Natural killer cell (primary cell): Measurements from ENCODE around the gene LCE1B. TPM values are rescaled to one million over a fixed set of nuclear protein-coding genes. Genes with fewer than 3 reads are reported as not detected.

ENCODE experiments used
- ATAC-seq, 3 donors: fragments of 150-1000 bp in 2 of 3; fragments of 200-7000 bp in 1 of 3; cut with Tn5 transposase; 1 replicate in 1 of 3; 2 replicates in 2 of 3; pipeline ENCODE4 v1.10.0; 2021; ENCODE audit warnings: mild to moderate bottlenecking in 2 of 3, moderate library complexity in 2 of 3
- DNase-seq, 2 donors: peaks; one replicate each; pipeline versions ENCODE4 v3.0.0 to v3.0.0-alpha.2; 2013 to 2021; ENCODE audit warnings: mixed read lengths in 1 of 2
- H3K27ac ChIP-seq: one replicate; pipeline ENCODE4 v1.5.1; 2013; ENCODE audit warnings: mild to moderate bottlenecking, low read length
- H3K27me3 ChIP-seq: one replicate; pipeline ENCODE4 v1.6.1; 2013; ENCODE audit warnings: low read length; ENCODE audit not compliant: control insufficient read depth, insufficient read depth
- H3K36me3 ChIP-seq: one replicate; pipeline ENCODE4 v1.6.1; 2013; ENCODE audit warnings: low read length; ENCODE audit not compliant: control insufficient read depth, insufficient read depth
- H3K4me1 ChIP-seq: one replicate; pipeline ENCODE4 v1.6.1; 2013; ENCODE audit warnings: low read length; ENCODE audit not compliant: control insufficient read depth, insufficient read depth
- H3K4me3 ChIP-seq: one replicate; pipeline ENCODE4 v1.5.1; 2013; ENCODE audit warnings: low read length
- H3K9me3 ChIP-seq: one replicate; pipeline ENCODE4 v1.6.1; 2013; ENCODE audit warnings: low read length; ENCODE audit not compliant: control insufficient read depth, insufficient read depth
- H3K27ac Mint-ChIP-seq, 2 donors: one replicate each; pipeline ENCODE4 v1.8.0; 2022; ENCODE audit warnings: mild to moderate bottlenecking in 2 of 2, mixed read lengths in 2 of 2, moderate library complexity in 1 of 2
- H3K27me3 Mint-ChIP-seq, 2 donors: one replicate each; pipeline ENCODE4 v1.8.0; 2022; ENCODE audit warnings: low read depth in 2 of 2, mixed read lengths in 2 of 2
- H3K36me3 Mint-ChIP-seq: one replicate; pipeline ENCODE4 v1.8.0; 2022; ENCODE audit warnings: mixed read lengths
- H3K4me1 Mint-ChIP-seq, 2 donors: one replicate each; pipeline ENCODE4 v1.8.0; 2022; ENCODE audit warnings: mixed read lengths in 2 of 2
- H3K4me3 Mint-ChIP-seq: one replicate; pipeline ENCODE4 v1.8.0; 2022; ENCODE audit warnings: mild to moderate bottlenecking, moderate library complexity, mixed read lengths
- H3K9me3 Mint-ChIP-seq, 2 donors: one replicate each; pipeline ENCODE4 v1.8.0; 2022; ENCODE audit warnings: mixed read lengths in 2 of 2
- WGBS: methylation state at CpG from one replicate; pipeline ENCODE4 v1.1.7; 2013; ENCODE audit warnings: missing lambda C conversion rate; ENCODE audit not compliant: insufficient coverage; 5-methylcytosine and 5-hydroxymethylcytosine counted together
- intact Hi-C: fragments of 100-400 bp; cut with micrococcal nuclease; formaldehyde crosslinking; loops from one replicate; pipeline ENCODE4 v1.14.2; 2022
- total RNA-seq, 4 donors: library from RNA; stranded (reverse); fragments of 120-200 nt in 1 of 4; gene quantifications; one replicate each; pipeline versions ENCODE4 v1.2.3 to v1.2.4, GENCODE V29; 2013 to 2022
- TF ChIP-seq, protein P1 (sequence below): fragments of 200-600 bp; IDR thresholded peaks from one replicate; pipeline ENCODE4 v1.8.0; 2022; ENCODE audit warnings: antibody characterized with exemption

The LCE1B gene
- total RNA-seq, 3 donors from 2014 or later (not counting 1 experiment from before 2014, with no cell fraction given), result not detected

DNA sequence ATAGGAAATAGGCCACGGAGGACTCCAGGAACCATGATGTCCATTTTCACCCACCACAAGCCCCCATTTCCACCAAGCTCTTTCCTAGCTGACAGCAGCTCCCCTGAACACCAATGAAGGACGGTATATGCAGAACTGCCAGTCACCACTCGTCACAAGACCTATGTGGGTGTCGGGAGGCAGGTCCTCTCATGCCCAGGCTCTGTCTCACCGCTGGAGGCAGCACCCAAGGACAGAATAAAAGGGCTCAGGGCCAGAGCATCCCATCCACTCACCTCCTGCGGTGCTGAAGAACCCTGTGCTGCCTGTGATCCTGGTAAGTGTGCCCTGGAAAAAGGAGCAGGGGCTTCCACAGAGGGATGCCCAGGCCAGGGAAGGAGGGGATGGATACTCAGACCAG is 36.9 kb upstream of the LCE1B start, which contains the start of gene LCE1F:
LCE1F (plus strand) TSS at position 266 of the 400 bp plus-strand sequence. CDS start 1,232 bp downstream, outside the sequence.
- Mint-ChIP-seq H3K27ac (no peak within 1 kb of the TSS), H3K9me3 (peaks cover 0 to 2% of the 10 kb centered on the region in 2 donors), H3K27me3 (peaks cover 20 to 53% of the 10 kb centered on the region in 2 donors), H3K4me1 (no peaks in the 10 kb centered on the region), H3K36me3 (no peaks in the 10 kb centered on the region), H3K4me3 (no peak within 1 kb of the TSS)
- WGBS, result 75% methylated on average over 6 of the region's 6 CpGs
- intact Hi-C loops, result no loop called here
- no peaks in the 10 kb centered on the region for H3K4me1 ChIP-seq
- no peak within 1 kb of the TSS for H3K27ac ChIP-seq
- H3K9me3 ChIP-seq, result no peaks in the 10 kb centered on the region
- ATAC-seq (no peak), DNase-seq (no peak)
- no peaks in the 10 kb centered on the region for H3K36me3 ChIP-seq
- H3K4me3 ChIP-seq, result no peak within 1 kb of the TSS
- TF ChIP-seq, protein P1, sequence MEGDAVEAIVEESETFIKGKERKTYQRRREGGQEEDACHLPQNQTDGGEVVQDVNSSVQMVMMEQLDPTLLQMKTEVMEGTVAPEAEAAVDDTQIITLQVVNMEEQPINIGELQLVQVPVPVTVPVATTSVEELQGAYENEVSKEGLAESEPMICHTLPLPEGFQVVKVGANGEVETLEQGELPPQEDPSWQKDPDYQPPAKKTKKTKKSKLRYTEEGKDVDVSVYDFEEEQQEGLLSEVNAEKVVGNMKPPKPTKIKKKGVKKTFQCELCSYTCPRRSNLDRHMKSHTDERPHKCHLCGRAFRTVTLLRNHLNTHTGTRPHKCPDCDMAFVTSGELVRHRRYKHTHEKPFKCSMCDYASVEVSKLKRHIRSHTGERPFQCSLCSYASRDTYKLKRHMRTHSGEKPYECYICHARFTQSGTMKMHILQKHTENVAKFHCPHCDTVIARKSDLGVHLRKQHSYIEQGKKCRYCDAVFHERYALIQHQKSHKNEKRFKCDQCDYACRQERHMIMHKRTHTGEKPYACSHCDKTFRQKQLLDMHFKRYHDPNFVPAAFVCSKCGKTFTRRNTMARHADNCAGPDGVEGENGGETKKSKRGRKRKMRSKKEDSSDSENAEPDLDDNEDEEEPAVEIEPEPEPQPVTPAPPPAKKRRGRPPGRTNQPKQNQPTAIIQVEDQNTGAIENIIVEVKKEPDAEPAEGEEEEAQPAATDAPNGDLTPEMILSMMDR, result no peak
- no peaks in the 10 kb centered on the region for H3K27me3 ChIP-seq

DNA sequence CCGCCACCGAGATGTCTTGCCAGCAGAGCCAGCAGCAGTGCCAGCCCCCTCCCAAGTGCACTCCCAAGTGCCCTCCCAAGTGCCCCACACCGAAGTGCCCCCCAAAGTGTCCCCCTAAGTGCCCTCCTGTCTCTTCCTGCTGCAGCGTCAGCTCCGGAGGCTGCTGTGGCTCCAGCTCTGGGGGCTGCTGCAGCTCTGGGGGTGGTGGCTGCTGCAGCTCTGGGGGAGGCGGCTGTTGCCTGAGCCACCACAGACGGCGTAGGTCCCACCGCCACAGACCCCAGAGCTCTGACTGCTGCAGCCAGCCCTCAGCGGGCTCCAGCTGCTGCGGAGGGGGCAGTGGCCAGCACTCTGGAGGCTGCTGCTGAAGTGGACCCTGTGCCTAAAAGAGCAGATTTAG is 35.4 kb upstream of the LCE1B start:
- Mint-ChIP-seq H3K27ac (no peak overlapping the region), H3K4me1 (no peaks in the 10 kb centered on the region), H3K27me3 (peaks cover 22 to 49% of the 10 kb centered on the region in 2 donors)

DNA sequence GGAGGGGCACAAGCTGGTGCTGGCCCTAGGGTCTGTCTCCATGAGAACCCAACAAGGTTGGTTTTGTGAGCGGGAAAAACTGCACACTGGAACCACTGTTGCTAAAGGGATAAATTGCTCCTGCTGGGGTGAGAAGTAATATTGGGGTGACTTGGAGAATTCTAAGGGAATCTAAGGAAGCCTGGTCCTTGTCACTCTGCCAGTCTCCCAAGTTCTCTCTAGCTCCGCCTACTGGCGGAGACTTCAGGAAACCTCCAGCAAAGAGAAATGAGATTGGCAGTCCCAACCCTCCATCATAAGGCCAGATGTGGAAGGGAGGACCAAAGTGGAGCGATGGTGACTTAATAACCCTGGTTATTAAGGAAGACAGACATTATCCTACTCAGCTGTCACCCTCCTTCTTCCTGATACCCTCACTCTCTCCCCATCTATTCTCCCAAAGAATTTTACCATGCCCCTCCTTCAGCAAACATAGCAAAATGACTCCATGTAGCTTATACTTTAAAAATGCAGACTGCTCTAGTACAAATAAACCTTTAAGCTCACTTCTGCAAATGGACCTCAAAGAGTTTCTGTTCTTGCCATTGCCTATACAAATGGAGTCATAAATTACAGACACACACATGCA is 34.1 kb upstream of the LCE1B start:
- Histone ChIP-seq H3K27me3 (no peaks in the 10 kb centered on the region), H3K27ac (no peak overlapping the region), H3K4me1 (no peaks in the 10 kb centered on the region), H3K36me3 (no peaks in the 10 kb centered on the region), H3K4me3 (no peak overlapping the region), H3K9me3 (no peaks in the 10 kb centered on the region)
- Mint-ChIP-seq H3K4me3 (no peak overlapping the region), H3K27ac (no peak overlapping the region), H3K9me3 (peaks cover 0 to 2% of the 10 kb centered on the region in 2 donors), H3K27me3 (peaks cover 18 to 52% of the 10 kb centered on the region in 2 donors), H3K36me3 (no peaks in the 10 kb centered on the region), H3K4me1 (no peaks in the 10 kb centered on the region)
- WGBS, result 70% methylated on average over 3 of the region's 4 CpGs
- ATAC-seq (no peak), DNase-seq (no peak)
- TF ChIP-seq, protein P1, result no peak
- intact Hi-C loops, result no loop called here

More for the DNA sequence above, 35.4 kb upstream of the LCE1B start:
- Mint-ChIP-seq H3K9me3 (peaks cover 0 to 2% of the 10 kb centered on the region in 2 donors), H3K4me3 (no peak overlapping the region), H3K36me3 (no peaks in the 10 kb centered on the region)
- DNase-seq, result no peak
- TF ChIP-seq, protein P1, result no peak
- no peak overlapping the region for H3K27ac ChIP-seq
- H3K27me3 ChIP-seq, result no peaks in the 10 kb centered on the region
- ATAC-seq, result no peak
- 85% methylated on average over 11 of the region's 11 CpGs for WGBS
- no peaks in the 10 kb centered on the region for H3K9me3 ChIP-seq
- H3K36me3 ChIP-seq, result no peaks in the 10 kb centered on the region
- H3K4me3 ChIP-seq, result no peak overlapping the region
- no peaks in the 10 kb centered on the region for H3K4me1 ChIP-seq
- intact Hi-C loops, result no loop called here

DNA sequence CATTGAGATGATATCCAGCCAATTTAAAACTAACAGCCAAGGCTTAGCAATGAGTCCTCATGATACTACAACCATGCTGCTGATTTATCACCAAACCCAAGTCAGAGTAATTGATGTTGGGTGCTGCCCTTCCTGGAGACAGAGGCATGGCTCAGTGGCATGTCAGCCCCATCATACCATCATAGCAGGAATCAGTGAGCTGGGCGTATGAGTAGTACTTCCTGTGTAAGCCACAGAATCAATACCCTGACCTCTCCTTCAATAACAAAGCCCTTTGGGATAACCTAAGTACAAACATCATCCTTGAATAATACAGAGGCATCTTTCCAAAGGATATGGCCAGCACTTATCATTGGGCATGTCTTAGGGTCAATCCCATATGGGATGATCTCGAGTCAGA is 28.7 kb upstream of the LCE1B start:
- H3K36me3 Mint-ChIP-seq, result no peaks in the 10 kb centered on the region
- H3K36me3 ChIP-seq, result no peaks in the 10 kb centered on the region
- no peaks in the 10 kb centered on the region for H3K4me1 Mint-ChIP-seq
- no peak overlapping the region for H3K27ac ChIP-seq
- no peak overlapping the region for H3K27ac Mint-ChIP-seq
- intact Hi-C loops, result no loop called here
- H3K4me1 ChIP-seq, result no peaks in the 10 kb centered on the region
- TF ChIP-seq, protein P1, result no peak
- peaks cover 29 to 44% of the 10 kb centered on the region in 2 donors for H3K27me3 Mint-ChIP-seq
- DNase-seq (no peak), ATAC-seq (no peak)
- no peaks in the 10 kb centered on the region for H3K27me3 ChIP-seq
- H3K9me3 ChIP-seq, result no peaks in the 10 kb centered on the region
- H3K4me3 ChIP-seq, result no peak overlapping the region
- H3K9me3 Mint-ChIP-seq, result no peaks in the 10 kb centered on the region
- no peak overlapping the region for H3K4me3 Mint-ChIP-seq
- WGBS, result 67% methylated on average over 2 of the region's 2 CpGs
